D721Med (cell line): Measurements from ENCODE around the gene CARD9.

Source experiments
- DNase-seq: peaks from one replicate; pipeline ENCODE4 v3.0.0; 2011; ENCODE audit warnings: low spot score; ENCODE audit not compliant: insufficient read length
- FAIRE-seq: peaks from 2 replicates; lab custom pipeline; 2011; peaks lifted over from hg19 to GRCh38; lab: Jason Lieb, UNC
- CTCF ChIP-seq: IDR thresholded peaks from 2 replicates; pipeline ENCODE4 v1.5.1; 2012; ENCODE audit warnings: mild to moderate bottlenecking, control low read depth; ENCODE audit not compliant: insufficient read depth; ENCODE audit errors: missing control alignments

CARD9 gene

GRCh38 chr9:136358016-136358415 is 15.5 kb downstream of the CARD9 start:
- FAIRE-seq (no peak), DNase-seq (no peak)
- no peak for TF ChIP-seq CTCF

GRCh38 chr9:136357202-136357725 is 16.2 kb downstream of the CARD9 start:
- DNase-seq (no peak), FAIRE-seq (no peak)
- no peak for TF ChIP-seq CTCF

- TF ChIP-seq CTCF = no peak
- DNase-seq (no peak), FAIRE-seq (no peak)
These were observed 17.6 kb downstream of the CARD9 start for GRCh38 chr9:136355616-136356557.

- FAIRE-seq (no peak), DNase-seq (no peak)
- no peak for TF ChIP-seq CTCF
These were observed 18.8 kb downstream of the CARD9 start for GRCh38 chr9:136354592-136355085.

- no peak for TF ChIP-seq CTCF
- no peak for DNase-seq
- no peak for FAIRE-seq
These were observed 19.5 kb downstream of the CARD9 start for GRCh38 chr9:136353757-136354488.

GRCh38 chr9:136353088-136353487 is 20.4 kb downstream of the CARD9 start:
- TF ChIP-seq CTCF = no peak
- FAIRE-seq (no peak), DNase-seq (no peak)
